Smooth muscle cell (in vitro differentiated cells): ENCODE measurements around the gene PRKCA. TPM values are rescaled to one million over a fixed set of nuclear protein-coding genes. Genes with fewer than 3 reads are reported as not detected.

Experiments
- DNase-seq: peaks from one replicate; lab custom pipeline; 2025; ENCODE audit not compliant: unreplicated experiment; lab: John Stamatoyannopoulos, UW
- H2AFZ ChIP-seq: fragments of 200-600 bp; sonication (generic); 2 replicates; pipeline ENCODE4 v1.6.0; 2016; ENCODE audit warnings: antibody characterized with exemption, low read depth, mild to moderate bottlenecking
- H3F3A ChIP-seq: fragments of 200-600 bp; sonication (generic); 2 replicates; pipeline ENCODE4 v1.6.0; 2017; ENCODE audit warnings: antibody characterized with exemption, low read depth
- H3K27ac ChIP-seq: fragments of 200-600 bp; sonication (generic); 2 replicates; pipeline ENCODE4 v1.5.1; 2016; ENCODE audit warnings: low read depth, mild to moderate bottlenecking
- H3K27me3 ChIP-seq: fragments of 200-600 bp; sonication (generic); 2 replicates; pipeline ENCODE4 v1.6.1; 2016; ENCODE audit warnings: low read depth, mild to moderate bottlenecking
- H3K36me3 ChIP-seq: fragments of 200-600 bp; sonication (generic); 2 replicates; pipeline ENCODE4 v1.5.1; 2016; ENCODE audit warnings: low read depth
- H3K4me1 ChIP-seq: fragments of 200-600 bp; sonication (generic); 2 replicates; pipeline ENCODE4 v1.5.1; 2016; ENCODE audit warnings: low read depth
- H3K4me2 ChIP-seq: fragments of 200-600 bp; sonication (generic); 2 replicates; pipeline ENCODE4 v1.6.0; 2016; ENCODE audit warnings: mild to moderate bottlenecking
- H3K4me3 ChIP-seq: fragments of 200-600 bp; sonication (generic); 2 replicates; pipeline ENCODE4 v1.5.1; 2016; ENCODE audit warnings: mild to moderate bottlenecking
- H3K79me2 ChIP-seq: fragments of 200-600 bp; sonication (generic); 2 replicates; pipeline ENCODE4 v1.6.0; 2016; ENCODE audit warnings: low read depth, mild to moderate bottlenecking
- H3K9ac ChIP-seq: fragments of 200-600 bp; sonication (generic); 2 replicates; pipeline ENCODE4 v1.6.0; 2016; ENCODE audit warnings: low read depth
- H3K9me3 ChIP-seq: fragments of 200-600 bp; sonication (generic); replicated peaks from 2 replicates; pipeline ENCODE4 v1.5.1; 2016; ENCODE audit warnings: low read depth
- H4K20me1 ChIP-seq: fragments of 200-600 bp; sonication (generic); 2 replicates; pipeline ENCODE4 v1.6.0; 2016; ENCODE audit warnings: low read depth
- WGBS: methylation state at CpG from one replicate; pipeline ENCODE4 v1.1.7; 2016; ENCODE audit warnings: low lambda C conversion rate; 5-methylcytosine and 5-hydroxymethylcytosine counted together
- polyA plus RNA-seq: library from polyadenylated mRNA; unstranded; fragments of >200 nt; fragmentation: Nextera tagmentation; extraction: Ambion mirVana; gene quantifications from 2 replicates; pipeline ENCODE4 v1.2.1, GENCODE V29; 2016
- total RNA-seq: library from RNA; depleted of rRNA; stranded (reverse); fragments of >200 nt; gene quantifications from 2 replicates; pipeline ENCODE4 v1.2.3, GENCODE V29; 2014
- TF ChIP-seq, protein P1 (sequence below): fragments of 200-600 bp; sonication (generic); IDR thresholded peaks from 2 replicates; pipeline ENCODE4 v1.5.1; 2017; ENCODE audit warnings: borderline replicate concordance, mild to moderate bottlenecking, antibody characterized with exemption; ENCODE audit not compliant: insufficient read depth, poor library complexity, severe bottlenecking

Gene PRKCA
- total and polyA plus RNA-seq, 2 experiments from 2014 or later = 0.78 to 7.1 TPM

GRCh38 chr17:66331038-66331816 is 28.8 kb downstream of the PRKCA start:
- no peaks in the 10 kb centered on the region for H4K20me1 ChIP-seq

GRCh38 chr17:66335797-66336196 is 33.4 kb downstream of the PRKCA start:
- H3K79me2 ChIP-seq = no peaks in the 10 kb centered on the region
- H3K4me3 ChIP-seq = no peak overlapping the region
- no peak for DNase-seq
- no peaks in the 10 kb centered on the region for H4K20me1 ChIP-seq
- TF ChIP-seq, protein P1, sequence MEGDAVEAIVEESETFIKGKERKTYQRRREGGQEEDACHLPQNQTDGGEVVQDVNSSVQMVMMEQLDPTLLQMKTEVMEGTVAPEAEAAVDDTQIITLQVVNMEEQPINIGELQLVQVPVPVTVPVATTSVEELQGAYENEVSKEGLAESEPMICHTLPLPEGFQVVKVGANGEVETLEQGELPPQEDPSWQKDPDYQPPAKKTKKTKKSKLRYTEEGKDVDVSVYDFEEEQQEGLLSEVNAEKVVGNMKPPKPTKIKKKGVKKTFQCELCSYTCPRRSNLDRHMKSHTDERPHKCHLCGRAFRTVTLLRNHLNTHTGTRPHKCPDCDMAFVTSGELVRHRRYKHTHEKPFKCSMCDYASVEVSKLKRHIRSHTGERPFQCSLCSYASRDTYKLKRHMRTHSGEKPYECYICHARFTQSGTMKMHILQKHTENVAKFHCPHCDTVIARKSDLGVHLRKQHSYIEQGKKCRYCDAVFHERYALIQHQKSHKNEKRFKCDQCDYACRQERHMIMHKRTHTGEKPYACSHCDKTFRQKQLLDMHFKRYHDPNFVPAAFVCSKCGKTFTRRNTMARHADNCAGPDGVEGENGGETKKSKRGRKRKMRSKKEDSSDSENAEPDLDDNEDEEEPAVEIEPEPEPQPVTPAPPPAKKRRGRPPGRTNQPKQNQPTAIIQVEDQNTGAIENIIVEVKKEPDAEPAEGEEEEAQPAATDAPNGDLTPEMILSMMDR = no peak
- H3K27me3 ChIP-seq = no peaks in the 10 kb centered on the region
- H3K9ac ChIP-seq = no peak overlapping the region
- no peak overlapping the region for H3K4me2 ChIP-seq
- no peaks in the 10 kb centered on the region for H3K36me3 ChIP-seq
- no peak overlapping the region for H2AFZ ChIP-seq
- WGBS = 89% methylated on average over 1 of the region's 1 CpG
- H3F3A ChIP-seq = peaks cover 4% of the 10 kb centered on the region
- H3K4me1 ChIP-seq = no peaks in the 10 kb centered on the region
- H3K27ac ChIP-seq = no peak overlapping the region
- H3K9me3 ChIP-seq = no peaks in the 10 kb centered on the region

More at GRCh38 chr17:66331038-66331816, 28.8 kb downstream of the PRKCA start:
- Histone ChIP-seq H3K27ac (no peak overlapping the region), H2AFZ (no peak overlapping the region), H3K27me3 (no peaks in the 10 kb centered on the region), H3K9ac (no peak overlapping the region), H3F3A (peaks cover 4% of the 10 kb centered on the region), H3K79me2 (no peaks in the 10 kb centered on the region), H3K9me3 (no peaks in the 10 kb centered on the region), H3K4me2 (peak overlapping the region; percentile 37), H3K4me3 (no peak overlapping the region), H3K4me1 (no peaks in the 10 kb centered on the region), H3K36me3 (no peaks in the 10 kb centered on the region)
- 45% methylated on average over 8 of the region's 8 CpGs for whole genome bisulfite sequencing
- TF ChIP-seq, protein P1 = no peak
- no peak for DNase-seq

DNA sequence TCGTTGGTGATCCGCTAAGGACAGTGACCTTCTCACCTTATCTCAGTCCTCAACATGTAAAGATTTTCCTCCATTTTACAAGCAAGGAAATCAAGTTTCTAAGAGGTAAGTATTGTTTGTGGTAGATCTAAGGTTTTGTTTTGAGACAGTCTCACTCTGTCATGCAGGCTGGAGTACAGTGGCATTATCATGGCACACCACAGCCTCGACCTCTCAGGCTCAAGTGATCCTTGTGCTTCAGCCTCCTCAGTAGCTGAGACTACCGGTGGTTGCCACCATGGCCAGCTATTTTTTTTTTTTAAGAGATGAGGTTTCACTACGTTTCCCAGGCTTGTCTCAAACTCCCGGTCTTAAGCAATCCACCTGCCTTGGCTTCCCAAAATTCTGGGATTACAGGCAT is 34.9 kb downstream of the PRKCA start:
- DNase-seq = no peak
- Histone ChIP-seq H3K4me3 (no peak overlapping the region), H3K9ac (no peak overlapping the region), H3K4me2 (no peak overlapping the region), H3K27me3 (no peaks in the 10 kb centered on the region), H3K27ac (no peak overlapping the region), H2AFZ (no peak overlapping the region), H3K4me1 (no peaks in the 10 kb centered on the region), H4K20me1 (no peaks in the 10 kb centered on the region), H3F3A (no peaks in the 10 kb centered on the region), H3K79me2 (no peaks in the 10 kb centered on the region), H3K36me3 (no peaks in the 10 kb centered on the region), H3K9me3 (no peaks in the 10 kb centered on the region)
- TF ChIP-seq, protein P1 = no peak
- WGBS = 89% methylated on average over 6 of the region's 6 CpGs

- H3K9ac ChIP-seq = no peak overlapping the region
- no peaks in the 10 kb centered on the region for H3K9me3 ChIP-seq
- H3F3A ChIP-seq = no peaks in the 10 kb centered on the region
- no peak overlapping the region for H3K4me2 ChIP-seq
- no peak overlapping the region for H3K27ac ChIP-seq
- WGBS = 92% methylated on average over 6 of the region's 6 CpGs
- TF ChIP-seq, protein P1 = no peak
- H4K20me1 ChIP-seq = no peaks in the 10 kb centered on the region
- no peaks in the 10 kb centered on the region for H3K4me1 ChIP-seq
- no peak overlapping the region for H2AFZ ChIP-seq
- no peak for DNase-seq
- H3K36me3 ChIP-seq = no peaks in the 10 kb centered on the region
- no peaks in the 10 kb centered on the region for H3K27me3 ChIP-seq
- H3K79me2 ChIP-seq = no peaks in the 10 kb centered on the region
- no peak overlapping the region for H3K4me3 ChIP-seq
Observed at GRCh38 chr17:66337866-66338485, 35.6 kb downstream of the PRKCA start.
